Activated CD4-positive, alpha-beta T cell treated with anti-CD3 and anti-CD28 coated beads, Interleukin-10, Interleukin-2, amounts not matched to agents 100 ng/mL and 50 ng/mL, durations not matched to agents 16 hours and 8 hours (primary cell): ENCODE results near the gene ZC3H6.
"Not testable (repeated sequence)": the region's sequence is repeated elsewhere in the genome, so short reads cannot be mapped to it uniquely, and the experiment has no call there.

Experiments used
- DNase-seq: peaks from one replicate; pipeline ENCODE4 v3.0.0-alpha.2; 2020

The ZC3H6 gene

DNA sequence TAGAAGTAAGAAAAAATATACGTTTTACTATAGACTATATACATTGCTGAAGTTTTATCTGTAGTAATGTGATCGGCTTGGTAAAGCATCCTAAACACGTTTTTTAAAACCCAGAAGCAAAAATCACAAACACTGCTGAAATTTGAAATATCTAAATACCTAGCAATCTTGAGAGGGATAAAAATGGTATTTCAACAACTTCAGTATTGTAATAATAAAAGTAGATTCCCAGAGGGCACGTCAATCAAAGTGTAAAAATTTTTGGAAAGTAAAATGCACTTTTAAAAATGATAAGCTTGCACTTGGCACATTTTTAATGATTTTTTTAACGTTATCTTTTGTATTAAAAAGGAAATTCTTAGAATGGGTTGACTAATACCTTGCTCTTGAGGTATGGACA, 1.6 kb downstream of the ZC3H6 start:
- DNase-seq: no peak

DNA sequence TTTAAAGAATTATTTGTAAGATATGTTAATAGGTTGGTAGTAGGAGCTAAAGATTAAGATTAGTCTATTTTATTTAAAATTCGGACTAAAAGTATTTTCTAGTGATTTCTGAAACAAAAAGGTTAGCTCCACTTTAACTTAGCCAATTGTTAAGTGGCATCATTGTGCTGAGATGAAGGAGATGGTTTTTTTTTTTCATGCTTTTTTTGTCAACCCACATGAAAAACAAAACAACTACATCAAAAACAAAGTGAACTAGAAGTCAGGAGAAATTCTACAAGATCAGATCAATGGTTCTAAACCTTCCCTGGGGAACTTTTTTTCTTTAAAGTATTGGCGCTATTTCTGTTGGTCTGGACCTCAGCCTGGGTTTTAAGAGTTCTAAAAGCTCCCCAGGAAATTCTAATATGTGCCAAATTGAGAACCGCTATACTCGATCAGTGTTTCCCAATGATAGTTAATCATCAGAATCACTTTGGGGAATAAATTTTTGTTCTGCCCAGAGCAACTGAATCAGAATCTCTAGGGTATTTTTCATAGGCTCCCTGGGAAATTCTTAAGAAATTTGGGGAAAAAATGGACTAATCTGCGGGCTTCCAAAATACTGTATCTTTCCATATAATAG, 2.3 kb downstream of the ZC3H6 start:
- no peak for DNase-seq

DNA sequence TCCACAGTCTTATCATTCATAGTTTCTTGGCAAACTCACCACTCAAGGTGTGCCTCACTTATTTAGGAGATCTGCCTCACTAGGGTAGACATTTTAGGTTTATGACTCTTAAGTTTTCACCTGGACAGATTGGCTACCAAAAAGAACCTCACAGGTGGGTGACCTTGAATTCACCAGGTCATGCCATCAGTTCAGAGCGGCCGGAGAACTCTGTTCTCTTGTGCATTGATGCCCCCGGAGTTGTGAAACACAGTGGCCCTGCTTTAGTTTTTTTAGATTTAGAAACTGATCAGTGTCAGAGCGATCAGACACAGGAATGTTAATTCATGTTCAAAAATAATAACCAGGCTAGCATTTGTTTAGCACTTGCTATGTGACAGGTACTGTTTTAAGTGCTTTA, 6.7 kb downstream of the ZC3H6 start:
- DNase-seq: not testable (repeated sequence)

DNA sequence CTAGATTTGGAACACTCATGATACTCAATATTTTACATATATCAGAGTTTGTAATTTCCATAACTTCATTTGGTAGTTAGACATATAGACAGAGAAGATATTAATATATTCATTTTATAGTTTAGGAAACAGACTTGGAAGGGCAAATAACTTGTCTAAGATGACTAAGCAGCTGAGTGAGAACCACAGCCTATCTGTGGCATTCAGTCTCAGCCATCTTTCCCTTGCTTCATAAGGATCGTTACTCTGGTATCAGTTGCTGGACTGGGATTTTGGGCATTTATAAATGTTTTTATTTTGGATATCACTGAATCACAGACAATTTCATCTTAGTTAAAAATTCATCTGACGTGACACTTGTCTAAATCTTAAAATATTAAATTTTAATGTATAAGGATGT, 8.1 kb downstream of the ZC3H6 start:
- not testable (repeated sequence) for DNase-seq

DNA sequence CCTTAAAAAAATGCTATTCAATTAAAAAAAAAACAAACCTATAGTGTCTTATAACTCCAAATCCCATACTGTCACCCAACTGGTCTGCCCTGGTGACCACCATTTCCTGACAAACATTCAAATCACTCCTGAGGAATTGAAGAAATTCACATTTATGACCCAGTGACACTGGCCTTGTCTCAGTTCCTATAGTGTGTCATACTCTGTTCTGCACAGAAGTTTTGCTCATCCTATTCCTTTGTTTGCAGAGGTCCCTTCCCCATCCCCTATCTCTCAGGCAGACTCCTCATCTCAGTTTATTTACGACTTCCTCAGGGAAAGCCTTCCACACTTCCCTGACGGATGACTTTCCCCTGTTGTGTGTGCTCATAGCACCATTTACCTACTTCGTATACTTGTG, 14.7 kb downstream of the ZC3H6 start:
- no peak for DNase-seq

DNA sequence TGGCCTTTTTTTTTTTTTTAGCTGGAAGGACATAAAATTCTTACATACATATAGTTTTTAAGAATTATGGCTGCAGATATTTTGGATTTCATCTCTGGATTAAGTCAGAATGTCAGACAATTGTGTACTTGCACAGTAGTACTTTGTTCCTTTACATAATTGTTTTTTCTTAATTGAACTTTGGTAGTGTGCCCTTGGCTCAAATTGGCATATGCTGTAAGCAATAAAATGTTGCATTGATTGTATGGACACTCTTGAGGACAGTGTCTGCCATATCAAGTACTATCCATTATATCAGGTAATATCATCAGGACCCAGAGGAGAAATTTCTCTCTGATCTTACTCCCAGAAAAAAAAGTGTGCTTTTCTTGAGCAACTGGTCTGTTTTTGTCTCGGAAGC, 15.3 kb downstream of the ZC3H6 start:
- DNase-seq: no peak

DNA sequence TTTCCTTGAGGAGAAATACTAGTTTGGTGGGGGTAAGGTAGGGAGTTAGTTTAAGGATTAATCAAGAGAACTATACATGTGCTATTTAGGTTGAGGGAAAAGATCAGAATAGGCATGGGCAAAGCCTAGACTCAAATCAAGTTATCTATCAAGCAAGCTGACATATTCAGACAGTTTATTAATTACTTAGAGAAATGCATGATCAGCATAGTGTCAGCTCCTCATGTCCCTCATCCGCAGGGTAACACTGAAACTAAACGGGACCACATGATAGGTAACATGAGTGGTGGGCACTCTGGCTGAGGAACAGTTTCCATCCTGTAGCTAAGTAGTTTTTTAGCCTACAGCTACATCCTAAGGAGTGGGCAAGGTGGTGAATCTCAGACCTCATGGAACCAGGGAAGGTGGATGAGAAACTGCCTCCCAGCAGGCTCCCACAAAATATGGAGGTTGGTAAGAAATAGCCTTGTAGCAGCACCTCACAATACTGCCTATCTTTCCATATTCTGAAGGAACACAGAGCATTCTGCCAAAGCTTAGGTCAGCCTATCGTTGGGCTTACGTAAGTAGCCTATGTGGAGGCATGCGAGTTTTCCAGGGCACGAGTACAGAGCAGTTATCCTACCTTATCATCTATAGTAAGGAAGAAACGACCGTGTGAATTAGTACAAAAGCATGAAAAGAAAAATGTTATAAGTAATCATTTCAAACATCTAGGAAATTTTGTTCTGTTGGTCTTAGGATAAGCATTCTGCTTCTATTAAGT, 18.4 kb downstream of the ZC3H6 start:
- no peak for DNase-seq

DNA sequence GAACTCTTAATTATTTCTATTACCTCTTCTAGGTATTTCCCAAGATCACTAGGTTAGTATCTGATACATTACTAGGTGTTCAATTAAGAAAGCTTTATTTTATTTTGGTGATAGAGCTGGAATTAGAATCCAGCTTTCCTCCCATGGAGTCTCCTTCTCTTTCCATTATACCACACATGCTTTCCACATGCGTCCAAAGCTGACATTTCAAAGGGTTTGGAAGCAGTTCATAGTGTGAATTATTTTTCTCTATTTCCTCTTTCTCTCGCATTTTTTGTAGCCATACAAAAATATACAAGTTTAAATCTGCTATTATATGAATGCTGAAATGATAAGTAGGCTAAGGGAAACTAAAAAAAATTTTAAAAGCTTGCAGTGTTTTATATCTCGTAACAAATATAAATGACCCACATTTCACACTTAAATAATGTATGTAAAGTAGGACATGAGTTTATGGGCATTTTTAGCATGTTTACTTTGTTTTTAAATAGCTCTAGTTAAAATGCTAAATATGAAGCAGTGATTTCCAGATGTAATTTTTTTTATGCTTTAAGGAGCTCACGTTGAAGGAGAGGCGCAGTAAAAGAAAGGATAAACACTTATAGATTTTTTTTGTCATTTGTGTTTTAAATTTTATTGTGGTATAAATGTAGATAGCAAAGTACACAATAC, 20.1 kb downstream of the ZC3H6 start:
- no peak for DNase-seq

DNA sequence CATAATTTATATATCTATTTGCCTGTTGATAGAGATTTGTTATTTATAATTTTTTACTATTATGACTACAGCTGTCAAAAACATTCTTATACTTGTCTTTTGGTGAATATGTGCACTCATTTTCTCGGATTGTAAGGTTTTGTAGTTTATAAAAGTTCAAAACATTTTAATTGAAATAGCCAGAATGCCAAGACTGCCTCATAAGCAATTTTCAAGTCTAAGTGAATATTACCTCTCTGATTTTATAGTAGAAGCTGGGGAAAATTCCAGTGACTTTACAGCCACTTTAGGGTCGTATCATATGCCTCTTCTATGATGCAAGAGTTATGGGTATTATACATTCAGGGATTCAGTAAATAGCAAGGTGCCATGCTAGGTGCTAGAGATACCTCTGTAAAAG, 21.0 kb downstream of the ZC3H6 start:
- DNase-seq: no peak

DNA sequence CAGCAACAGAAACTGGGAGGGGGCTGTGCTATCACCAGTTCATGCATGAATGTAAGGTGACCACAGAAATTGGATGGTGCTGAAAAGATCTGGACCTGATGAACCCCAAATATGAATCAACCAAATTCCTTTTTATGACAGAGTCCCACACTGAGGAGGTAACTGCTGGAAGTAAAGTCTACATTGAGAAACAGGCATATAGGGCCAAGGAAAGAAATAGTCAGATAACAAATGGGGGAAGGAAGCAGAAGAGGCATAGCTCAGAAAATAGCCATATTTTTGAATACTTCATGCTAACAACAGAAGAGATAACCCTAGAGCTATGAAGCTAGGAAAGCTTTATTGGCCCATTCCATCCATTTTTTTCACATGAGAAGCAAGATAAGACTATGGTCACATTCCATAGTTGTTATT, 25.8 kb downstream of the ZC3H6 start:
- no peak for DNase-seq

DNA sequence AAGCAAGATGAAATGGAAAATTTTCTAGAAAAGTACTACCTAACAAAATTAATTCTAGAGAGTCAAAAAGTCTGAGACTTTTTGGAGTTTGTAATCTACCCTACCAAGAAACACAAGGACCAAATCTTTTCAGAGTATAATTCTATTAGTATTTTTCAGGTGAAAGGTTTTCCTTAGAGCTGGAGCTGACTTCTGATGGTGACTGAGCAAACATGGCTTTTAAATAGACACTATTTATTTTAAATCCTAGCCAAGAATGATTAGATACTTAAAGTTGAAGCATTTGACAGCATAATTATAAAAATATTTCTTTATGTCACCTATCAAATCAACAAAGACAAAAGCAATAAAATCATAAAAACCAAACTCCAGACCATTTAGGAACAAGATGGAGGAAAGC, 26.6 kb downstream of the ZC3H6 start:
- DNase-seq: no peak

DNA sequence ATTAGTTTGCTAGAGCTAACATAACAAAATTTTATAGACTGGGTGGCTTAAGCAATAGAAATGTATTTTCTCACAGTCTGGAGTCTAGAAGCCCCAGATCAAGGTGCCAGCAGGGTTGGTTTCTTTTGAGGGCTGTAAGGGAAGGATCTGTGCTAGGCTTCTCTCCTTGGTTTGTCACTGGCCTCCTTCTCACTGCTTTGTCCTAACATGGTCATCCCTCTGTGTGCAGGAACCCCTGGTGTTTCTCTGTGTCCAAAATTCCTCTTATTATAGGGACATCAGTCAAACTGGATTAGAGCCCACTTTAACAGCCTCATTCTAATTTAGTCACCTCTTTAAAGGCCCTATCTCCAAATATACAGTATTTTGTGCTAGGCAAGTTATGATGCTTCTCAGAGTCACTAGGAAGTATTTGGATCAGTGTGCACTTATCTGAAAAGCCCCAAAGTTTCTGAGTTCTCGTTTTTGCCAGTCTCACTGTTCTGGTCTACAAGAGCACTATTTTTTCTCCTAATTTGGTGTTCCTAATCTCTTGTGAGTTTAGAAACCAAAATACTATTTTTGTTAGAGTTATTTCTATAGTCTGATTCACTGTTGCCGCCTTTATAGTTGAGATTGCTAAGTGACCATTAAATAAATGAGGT, 29.0 kb downstream of the ZC3H6 start:
- DNase-seq: no peak

DNA sequence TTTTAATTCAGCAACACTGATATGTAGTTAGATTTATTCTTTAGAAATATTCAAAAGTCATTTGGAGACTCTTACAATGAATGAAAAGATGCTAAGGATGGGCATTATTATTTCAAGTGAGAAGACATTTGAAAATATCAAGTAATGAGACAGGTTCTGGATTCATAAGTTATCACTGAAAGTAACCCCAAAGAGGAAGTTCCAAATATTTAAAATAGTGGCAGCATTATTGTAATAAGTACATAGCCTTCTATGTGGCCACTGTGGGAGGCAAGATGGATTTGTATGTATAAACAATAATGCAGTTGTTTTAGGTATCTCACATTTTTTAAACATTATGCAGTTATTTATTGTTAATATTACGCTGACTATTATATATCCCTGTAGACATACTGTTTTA, 29.7 kb downstream of the ZC3H6 start:
- no peak for DNase-seq

DNA sequence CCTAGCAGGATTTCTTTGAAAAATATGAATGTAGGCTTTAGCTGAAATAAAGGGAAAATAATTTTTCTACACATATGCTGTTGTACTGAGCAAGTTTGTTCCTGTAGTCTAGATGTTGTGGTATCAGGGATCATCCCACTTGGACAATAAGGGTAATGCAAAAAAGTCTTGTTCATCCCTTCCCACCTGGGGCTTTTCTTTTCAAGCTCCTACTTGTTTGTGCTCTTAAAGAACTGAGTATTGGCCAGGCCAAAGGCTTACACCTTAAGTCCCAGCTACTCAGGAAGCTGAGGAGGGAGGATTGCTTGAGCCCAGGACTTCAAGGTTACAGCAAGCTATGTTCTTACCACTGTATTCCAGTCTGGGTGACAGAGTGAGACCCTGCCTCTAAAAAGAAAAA, 35.5 kb downstream of the ZC3H6 start:
- no peak for DNase-seq

DNA sequence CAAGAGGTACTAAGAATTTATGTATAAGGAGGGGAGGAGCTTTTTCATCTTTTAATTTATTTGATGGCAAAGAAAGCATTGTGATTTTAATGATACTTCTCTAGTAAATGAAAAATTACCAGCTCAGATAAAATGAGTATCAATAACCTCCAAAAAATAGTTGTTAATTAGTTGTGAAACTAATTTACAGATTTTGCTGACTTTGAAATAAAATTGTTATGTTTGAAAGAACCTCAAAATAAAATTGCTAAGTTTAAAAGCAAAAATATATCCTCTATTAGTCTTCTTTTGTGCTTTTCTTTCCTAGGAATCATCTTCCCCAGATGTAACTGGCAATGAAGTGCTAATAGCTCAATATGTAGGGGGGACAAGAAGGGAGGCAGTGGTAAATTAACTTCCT, 36.5 kb downstream of the ZC3H6 start:
- DNase-seq: no peak

DNA sequence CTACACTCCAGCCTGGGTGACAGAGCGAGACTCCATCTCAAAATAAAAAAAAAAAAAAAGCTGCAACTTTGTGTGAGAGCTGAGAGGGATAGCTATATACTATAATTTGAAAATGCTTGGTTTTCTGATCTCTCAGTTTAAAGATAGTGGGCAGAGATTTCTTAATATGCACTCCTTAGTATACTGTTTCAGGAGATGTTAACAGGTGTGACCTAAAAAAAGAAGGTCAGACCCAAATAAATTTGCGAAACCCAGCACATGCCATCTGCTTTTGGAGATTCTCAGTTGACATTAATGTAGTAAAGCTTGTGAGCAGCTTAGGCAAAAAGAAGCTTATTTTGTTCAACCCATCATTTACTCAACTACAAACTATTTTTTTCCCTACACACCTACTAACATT, 37.4 kb downstream of the ZC3H6 start:
- no peak for DNase-seq

DNA sequence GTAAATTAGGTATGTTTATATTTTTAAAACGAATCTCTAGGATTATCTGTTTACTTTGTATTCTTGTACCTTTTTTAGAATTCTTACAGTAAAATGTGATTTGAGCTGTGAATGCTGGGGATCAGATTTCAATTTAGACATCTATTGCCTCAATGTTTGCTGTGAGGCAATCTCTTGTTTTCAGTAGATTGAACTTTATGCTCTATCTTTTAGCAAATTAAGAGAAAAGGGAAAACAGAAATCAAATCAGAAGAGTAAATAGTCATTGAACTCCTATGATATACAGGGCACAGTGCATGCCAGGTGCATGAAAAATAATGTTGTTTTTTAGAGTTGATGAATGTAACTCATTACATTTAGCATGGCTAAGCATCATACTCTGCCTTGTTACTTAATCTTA, 39.5 kb downstream of the ZC3H6 start:
- DNase-seq: no peak

DNA sequence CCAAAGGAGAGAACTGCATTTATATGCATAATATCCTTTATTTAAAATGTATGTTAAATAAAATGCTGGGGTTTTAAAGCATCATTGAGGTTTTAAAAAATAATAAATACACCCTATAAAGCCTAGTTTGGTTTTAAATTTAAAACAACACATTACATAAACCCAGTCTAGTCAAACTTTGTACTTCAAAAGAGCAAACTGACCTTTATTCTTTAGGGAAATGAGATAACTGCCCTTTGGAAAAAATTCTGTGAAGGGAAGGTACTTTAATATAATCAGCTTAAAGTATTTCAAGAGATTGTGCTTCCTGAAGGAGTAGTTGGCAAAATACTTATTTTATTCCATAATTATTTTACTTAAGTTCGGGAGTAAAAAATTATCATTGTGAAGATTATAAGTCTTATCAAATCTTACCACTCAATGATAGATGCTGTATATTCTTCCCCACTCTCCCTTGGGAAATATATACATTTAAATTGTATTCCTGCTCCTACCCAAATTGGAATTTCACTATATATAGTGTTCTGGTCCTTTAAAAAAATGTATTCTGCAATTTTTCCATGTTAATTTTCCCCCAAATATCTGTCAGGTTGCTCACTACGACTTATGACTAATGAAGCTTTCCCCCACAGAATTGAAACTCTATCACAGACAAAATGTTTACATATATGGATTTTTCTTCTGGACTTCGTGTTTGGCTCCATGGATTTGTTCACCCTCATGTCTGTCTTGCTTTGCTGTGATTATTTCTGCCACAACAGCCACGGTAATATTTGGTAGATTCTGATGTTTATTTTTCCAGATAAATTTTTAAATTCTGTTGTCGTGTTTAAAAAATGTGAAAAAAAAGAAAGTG, 42.1 kb downstream of the ZC3H6 start:
- no peak for DNase-seq

DNA sequence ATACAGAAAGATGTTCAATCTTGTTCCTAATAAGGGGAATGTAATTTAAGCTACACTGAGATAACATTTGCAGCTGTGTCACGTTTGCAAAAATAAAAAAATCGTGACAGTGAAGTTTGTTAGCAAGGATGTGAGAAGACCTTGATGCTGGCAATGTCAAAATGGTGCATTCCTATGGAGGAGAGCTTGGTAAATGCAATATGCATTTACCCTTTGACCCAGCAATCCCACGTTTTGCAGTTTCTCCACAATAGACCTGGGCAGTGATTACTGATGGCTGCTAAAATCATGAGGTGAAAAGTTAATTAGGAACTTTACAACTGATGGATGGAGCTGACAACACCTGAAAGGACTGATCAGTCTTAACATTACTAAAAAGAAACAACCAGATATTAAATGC, 43.1 kb downstream of the ZC3H6 start:
- no peak for DNase-seq

DNA sequence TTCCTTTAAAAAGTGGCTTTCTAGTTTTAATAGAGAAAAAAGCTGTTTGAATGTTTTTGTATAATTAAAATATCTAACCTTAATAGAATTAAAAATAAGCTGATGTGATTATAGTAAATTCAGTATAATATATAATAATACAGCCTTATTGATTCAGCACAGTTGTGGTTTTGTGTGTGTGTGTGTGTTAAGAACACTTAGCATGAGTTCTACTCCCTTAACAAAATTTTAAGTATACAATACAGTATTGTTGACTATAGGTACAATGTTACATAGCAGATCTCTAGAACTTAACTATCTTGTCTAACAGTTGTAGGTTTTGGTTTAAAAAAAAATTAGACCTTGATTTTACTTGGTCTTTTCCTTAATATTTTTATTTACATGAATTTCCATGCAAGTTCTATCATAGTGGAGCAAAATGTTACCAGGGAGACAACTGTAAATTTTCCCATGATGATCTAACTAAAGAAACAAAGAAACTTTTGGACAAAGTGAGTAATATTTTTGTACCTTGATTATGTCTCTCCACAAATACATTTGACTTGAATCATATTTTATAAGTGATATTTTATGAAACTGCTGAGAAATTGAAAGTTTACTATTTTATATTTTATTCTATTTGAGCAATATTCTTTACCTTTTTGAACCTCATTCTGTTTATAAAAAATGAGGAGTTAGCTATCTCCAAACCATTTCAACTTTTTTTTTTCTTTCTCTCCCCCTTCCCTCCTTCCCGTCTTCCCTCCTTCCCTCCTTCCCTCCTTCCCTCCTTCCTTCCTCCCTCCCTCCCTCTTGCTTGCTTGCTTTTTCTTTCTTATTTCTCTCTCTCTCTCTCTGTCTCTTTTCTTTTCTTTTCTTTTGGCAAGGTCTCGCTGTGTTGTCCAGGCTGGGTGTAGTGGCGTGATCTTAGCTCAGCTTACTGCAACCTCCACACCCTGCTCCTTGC, 46.3 kb downstream of the ZC3H6 start:
- DNase-seq: no peak

DNA sequence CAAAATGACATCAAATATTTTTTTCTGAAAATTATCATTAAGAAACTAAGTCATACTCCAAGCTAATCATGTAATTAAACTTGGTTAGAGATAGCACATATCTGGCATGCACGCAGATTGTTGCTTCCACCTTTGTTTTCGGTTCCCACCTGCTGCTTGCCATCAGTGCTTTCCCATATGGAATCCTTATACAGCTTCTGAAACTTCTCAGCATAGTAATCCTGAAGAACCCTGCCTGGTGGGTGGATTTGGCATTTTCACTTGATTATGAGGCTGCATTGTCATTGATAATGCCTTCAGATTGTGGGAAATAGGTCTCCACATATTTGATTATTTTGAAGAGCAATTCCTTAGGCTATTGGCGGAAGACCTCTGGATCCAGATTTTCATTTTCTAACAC, 47.5 kb downstream of the ZC3H6 start:
- DNase-seq: no peak
